Chondrocyte (in vitro differentiated cells): ENCODE data around the gene DGKD. TPM values are rescaled to one million over a fixed set of nuclear protein-coding genes. Genes with fewer than 3 reads are reported as not detected.
"Not testable (repeated sequence)": the region's sequence is repeated elsewhere in the genome, so short reads cannot be mapped to it uniquely, and the experiment has no call there.

ENCODE experiments used
- DNase-seq: peaks from one replicate; pipeline ENCODE4 v3.0.0; 2021; ENCODE audit warnings: mixed read lengths, low spot score
- H3K27ac Mint-ChIP-seq: one replicate; pipeline ENCODE4 v1.8.0; 2021; ENCODE audit warnings: mild to moderate bottlenecking, moderate library complexity, mixed read lengths; ENCODE audit not compliant: unreplicated experiment
- H3K27me3 Mint-ChIP-seq: 2 replicates; pipeline ENCODE4 v1.8.0; 2021; ENCODE audit warnings: low read depth, mixed read lengths
- H3K36me3 Mint-ChIP-seq: 2 replicates; pipeline ENCODE4 v1.8.0; 2021; ENCODE audit warnings: low read depth, mixed read lengths
- H3K4me1 Mint-ChIP-seq: 2 replicates; pipeline ENCODE4 v1.8.0; 2021; ENCODE audit warnings: low read depth, mild to moderate bottlenecking, mixed read lengths
- H3K4me3 Mint-ChIP-seq: one replicate; pipeline ENCODE4 v1.8.0; 2021; ENCODE audit warnings: mild to moderate bottlenecking, moderate library complexity, mixed read lengths; ENCODE audit not compliant: unreplicated experiment
- H3K9me3 Mint-ChIP-seq: 2 replicates; pipeline ENCODE4 v1.8.0; 2021; ENCODE audit warnings: low read depth, mixed read lengths
- total RNA-seq: library from RNA; stranded (reverse); gene quantifications from 3 replicates; pipeline ENCODE4 v1.2.1, GENCODE V29; 2021
- TF ChIP-seq, protein P1 (sequence below): fragments of 200-600 bp; sonication (generic); IDR thresholded peaks from 2 replicates; pipeline ENCODE4 v1.5.0; 2021; ENCODE audit warnings: antibody characterized with exemption, mild to moderate bottlenecking, moderate library complexity

DGKD gene
- total RNA-seq, 1 donor from 2014 or later: 66.3 TPM

DNA sequence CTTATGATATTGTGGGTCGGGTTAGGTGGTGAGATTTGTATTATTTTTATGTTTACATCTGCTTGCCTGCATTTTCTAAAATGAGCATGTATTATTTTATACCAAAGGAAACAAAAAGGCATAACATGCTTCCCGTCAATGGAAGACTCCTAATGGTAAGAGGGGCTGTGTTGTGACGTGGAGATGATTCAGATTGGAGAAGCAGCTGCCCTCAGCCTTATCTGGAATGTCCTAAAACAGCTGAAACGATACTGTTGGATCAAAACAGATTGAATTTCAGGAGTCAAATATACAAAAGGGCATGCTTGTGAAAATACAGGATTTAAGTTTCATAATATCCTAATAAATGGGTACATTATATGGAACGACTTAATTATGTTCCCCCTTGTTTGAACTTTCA, 19.0 kb downstream of the DGKD start:
- no peak for DNase-seq

DNA sequence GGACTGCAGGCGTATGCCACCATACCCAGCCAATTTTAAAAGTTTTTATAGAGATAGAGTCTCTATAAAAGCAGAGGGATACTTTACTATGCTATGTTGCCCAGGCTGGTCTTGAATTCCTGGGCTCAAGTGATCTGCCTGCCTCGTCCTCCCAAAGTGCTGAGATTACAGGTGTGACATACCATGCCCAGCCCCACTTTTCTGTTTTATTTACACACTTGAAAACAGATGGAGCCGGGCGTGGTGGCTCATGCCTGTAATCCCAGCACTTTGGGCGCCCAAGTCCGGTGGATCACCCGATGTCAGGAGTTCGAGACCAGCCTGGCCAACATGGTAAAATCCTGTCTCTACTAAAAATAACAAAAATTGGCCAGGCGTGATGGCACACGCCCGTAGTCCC, 20.5 kb downstream of the DGKD start:
- H3K9me3 Mint-ChIP-seq, H3K27me3 Mint-ChIP-seq, H3K4me3 Mint-ChIP-seq, H3K27ac Mint-ChIP-seq, DNase-seq, H3K36me3 Mint-ChIP-seq: not testable (repeated sequence)
- H3K4me1 Mint-ChIP-seq: peaks cover 14% of the 10 kb centered on the region

More for the DNA sequence above, 19.0 kb downstream of the DGKD start:
- H3K9me3 Mint-ChIP-seq: no peaks in the 10 kb centered on the region
- H3K4me3 Mint-ChIP-seq: no peak overlapping the region
- TF ChIP-seq, protein P1, sequence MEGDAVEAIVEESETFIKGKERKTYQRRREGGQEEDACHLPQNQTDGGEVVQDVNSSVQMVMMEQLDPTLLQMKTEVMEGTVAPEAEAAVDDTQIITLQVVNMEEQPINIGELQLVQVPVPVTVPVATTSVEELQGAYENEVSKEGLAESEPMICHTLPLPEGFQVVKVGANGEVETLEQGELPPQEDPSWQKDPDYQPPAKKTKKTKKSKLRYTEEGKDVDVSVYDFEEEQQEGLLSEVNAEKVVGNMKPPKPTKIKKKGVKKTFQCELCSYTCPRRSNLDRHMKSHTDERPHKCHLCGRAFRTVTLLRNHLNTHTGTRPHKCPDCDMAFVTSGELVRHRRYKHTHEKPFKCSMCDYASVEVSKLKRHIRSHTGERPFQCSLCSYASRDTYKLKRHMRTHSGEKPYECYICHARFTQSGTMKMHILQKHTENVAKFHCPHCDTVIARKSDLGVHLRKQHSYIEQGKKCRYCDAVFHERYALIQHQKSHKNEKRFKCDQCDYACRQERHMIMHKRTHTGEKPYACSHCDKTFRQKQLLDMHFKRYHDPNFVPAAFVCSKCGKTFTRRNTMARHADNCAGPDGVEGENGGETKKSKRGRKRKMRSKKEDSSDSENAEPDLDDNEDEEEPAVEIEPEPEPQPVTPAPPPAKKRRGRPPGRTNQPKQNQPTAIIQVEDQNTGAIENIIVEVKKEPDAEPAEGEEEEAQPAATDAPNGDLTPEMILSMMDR: no peak
- peaks cover 5% of the 10 kb centered on the region for H3K36me3 Mint-ChIP-seq
- H3K27ac Mint-ChIP-seq: no peak overlapping the region
- H3K4me1 Mint-ChIP-seq: peaks cover 23% of the 10 kb centered on the region
- no peaks in the 10 kb centered on the region for H3K27me3 Mint-ChIP-seq

DNA sequence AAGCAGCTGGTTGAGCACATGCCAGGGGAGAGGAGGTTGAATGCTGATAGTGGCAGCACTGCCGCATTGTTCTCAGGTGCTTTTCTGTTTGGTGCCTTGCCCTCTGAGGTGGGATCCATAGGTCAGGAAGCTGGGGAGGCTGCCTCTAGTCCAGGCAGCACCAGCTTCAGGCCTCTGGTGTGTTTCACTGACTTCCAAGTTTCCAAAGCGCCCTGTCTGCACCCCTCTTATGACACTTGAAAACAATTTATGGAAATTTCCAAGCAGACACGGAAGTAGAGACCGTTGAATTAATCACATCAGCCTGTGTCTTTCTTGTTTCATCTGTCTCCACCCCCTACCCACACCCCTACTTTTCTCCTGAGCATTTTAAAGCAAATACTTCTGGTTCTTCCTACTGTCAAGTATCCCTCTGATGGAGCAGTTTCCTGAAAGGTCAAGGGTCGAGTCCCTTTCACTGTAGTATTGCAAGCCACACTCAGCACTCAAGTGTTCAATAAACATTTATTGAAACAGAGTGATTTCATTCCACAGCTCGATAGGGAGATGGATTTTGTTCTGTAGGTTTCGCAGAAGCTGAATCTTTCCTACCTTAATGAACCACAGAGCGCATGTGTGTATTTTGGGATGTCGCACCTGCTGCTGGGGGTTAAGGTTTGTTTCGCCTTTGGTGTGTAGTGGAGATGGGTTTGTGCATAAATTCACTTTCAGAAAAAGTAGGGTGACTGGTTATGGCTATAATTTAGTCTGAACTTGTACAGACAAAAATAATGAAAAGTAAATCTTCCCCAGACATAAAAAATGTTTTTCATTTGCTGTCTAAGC, 21.4 kb downstream of the DGKD start:
- Mint-ChIP-seq H3K36me3 (peaks cover 5% of the 10 kb centered on the region), H3K4me1 (peaks cover 12% of the 10 kb centered on the region), H3K4me3 (no peak overlapping the region), H3K9me3 (no peaks in the 10 kb centered on the region), H3K27me3 (no peaks in the 10 kb centered on the region), H3K27ac (no peak overlapping the region)
- DNase-seq: no peak
- TF ChIP-seq, protein P1: no peak

DNA sequence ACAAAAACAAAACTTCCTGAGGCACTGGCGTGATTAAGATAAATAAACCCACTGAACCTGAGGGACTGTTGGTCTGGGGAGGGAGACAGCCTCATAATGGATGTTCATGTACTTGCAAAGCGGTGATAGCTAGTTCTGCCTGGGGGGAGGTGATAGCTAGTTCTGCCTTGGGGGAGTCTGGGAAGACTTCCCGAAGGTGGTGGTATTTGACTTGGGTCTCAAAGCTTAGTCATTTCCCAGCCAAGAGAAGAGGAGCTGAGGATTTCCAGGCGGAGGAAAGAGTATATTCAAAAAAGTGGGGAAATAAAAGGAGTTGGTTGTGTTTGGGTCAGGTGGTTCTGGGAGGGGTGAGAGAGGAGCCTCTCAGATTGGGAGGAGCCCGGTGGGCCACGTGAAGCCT, 24.7 kb downstream of the DGKD start:
- TF ChIP-seq, protein P1: no peak
- Mint-ChIP-seq H3K4me1 (peaks cover 7% of the 10 kb centered on the region), H3K36me3 (peaks cover 2% of the 10 kb centered on the region), H3K27ac (no peak overlapping the region), H3K9me3 (no peaks in the 10 kb centered on the region), H3K4me3 (no peak overlapping the region), H3K27me3 (no peaks in the 10 kb centered on the region)
- DNase-seq: no peak

DNA sequence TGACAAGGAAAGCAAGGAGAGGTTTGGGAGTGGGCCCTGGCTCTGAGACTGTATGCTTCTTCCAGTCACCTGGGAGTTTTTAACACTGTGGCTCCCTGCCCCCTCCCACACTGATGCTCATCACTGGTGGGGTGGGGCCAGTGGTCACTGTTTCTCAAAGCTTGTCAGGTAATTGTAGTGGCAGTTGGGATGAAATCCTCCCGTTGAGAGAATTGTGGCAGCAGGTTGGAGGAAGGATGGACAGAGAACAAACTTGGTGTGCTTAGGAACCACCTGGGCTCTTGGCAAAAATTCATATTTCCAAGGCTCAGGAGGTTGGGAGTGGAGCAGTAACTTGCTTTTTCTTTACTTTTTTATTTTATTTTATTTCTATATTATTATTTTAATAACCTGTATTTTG, 25.1 kb downstream of the DGKD start:
- peaks cover 2% of the 10 kb centered on the region for H3K36me3 Mint-ChIP-seq
- H3K27me3 Mint-ChIP-seq: no peaks in the 10 kb centered on the region
- TF ChIP-seq, protein P1: no peak
- no peak overlapping the region for H3K4me3 Mint-ChIP-seq
- H3K9me3 Mint-ChIP-seq: no peaks in the 10 kb centered on the region
- DNase-seq: no peak
- H3K27ac Mint-ChIP-seq: no peak overlapping the region
- H3K4me1 Mint-ChIP-seq: peaks cover 11% of the 10 kb centered on the region
